GM19240 (cell line): ENCODE results near the gene INA.

Experiments
- DNase-seq: peaks from one replicate; pipeline ENCODE4 v3.0.0; 2011; ENCODE audit warnings: low spot score; ENCODE audit not compliant: insufficient read length

Gene INA

DNA sequence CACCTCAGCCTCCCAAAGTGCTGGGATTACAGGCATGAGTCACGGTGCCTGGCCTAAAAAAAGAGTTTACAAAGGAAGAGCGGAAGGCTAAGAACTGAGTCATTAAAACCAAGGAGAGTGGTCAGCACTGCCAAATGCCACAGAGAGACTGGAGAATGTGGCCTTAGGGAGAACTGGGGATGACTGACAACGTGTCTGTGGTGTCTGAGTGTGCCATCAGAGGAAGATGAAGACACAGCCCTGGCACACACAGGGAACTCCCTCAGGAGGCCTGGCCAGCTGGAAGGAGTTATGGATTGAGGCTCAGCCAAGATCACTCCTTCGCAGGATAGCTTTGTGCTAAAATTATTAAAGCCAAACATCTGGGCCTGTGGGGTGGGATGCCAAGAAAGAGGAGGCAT lies 3.9 kb upstream of the INA start:
- no peak for DNase-seq

DNA sequence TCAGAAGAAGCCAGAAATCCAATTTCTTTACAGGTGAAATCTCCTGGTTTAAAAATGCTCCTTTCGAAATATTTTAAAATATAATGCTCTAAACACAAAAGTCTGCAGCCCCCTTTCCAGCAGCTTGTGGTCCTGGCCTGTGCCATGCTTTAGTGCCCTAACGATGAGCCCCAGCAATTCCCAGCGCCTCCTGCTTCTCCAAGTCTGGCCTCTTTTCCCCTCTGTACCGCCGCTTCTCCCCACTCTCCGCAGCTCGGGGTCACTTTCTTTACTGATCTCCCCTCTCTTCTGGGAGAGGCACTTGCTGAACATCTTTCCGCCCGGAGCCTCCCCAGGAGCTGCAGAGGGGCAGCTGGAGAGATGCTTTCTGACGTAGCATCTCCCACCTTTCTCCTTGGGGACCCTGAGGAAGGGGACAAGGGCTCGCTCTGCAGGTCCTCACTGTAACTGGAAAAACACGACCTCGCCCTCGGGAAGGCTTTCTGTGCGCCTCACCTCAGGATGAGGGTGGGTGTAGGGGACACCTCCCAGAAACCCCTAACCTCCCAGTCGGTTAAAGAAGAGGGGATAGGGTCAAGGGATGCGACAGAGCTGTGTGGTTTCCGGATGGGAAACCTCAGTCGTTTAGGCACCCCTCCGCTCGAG lies 565 bp upstream of the INA start:
- no peak for DNase-seq

DNA sequence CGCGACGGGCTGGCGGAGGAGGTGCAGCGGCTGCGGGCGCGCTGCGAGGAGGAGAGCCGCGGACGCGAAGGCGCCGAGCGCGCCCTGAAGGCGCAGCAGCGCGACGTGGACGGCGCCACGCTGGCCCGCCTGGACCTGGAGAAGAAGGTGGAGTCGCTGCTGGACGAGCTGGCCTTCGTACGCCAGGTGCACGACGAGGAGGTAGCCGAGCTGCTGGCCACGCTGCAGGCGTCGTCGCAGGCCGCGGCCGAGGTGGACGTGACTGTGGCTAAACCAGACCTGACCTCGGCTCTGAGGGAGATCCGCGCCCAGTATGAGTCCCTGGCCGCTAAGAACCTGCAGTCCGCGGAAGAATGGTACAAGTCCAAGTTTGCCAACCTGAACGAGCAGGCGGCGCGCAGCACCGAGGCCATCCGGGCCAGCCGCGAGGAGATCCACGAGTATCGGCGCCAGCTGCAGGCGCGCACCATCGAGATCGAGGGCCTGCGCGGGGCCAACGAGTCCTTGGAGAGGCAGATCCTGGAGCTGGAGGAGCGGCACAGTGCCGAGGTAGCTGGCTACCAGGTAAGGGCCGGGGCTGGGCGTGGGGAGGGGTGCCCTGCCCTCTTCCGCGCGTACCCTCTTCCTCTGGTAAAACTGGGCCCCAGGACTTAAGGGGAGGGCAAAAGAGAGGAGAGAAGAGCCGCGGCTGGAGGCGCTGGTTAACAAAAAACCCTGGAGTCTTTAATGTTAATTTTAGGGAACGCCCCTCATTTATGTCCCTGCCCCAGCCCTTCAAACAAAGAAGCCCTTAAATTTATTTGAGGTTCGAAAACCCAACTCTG lies 987 bp downstream of the INA start:
- no peak for DNase-seq

DNA sequence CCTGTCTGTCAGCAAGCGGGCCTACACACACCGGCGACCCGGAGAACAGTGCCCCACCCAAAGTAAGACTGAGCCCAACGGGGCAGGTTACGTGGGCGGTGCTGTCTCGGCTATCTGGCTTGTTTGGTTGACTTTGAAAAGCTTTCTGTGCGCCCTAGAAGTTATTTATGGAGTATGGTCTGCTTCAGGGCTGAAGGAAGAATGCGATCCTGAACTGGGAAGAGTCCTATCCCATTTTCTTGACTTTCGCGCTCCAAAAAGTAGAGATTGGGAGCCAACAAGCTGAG lies 1.5 kb downstream of the INA start:
- no peak for DNase-seq

DNA sequence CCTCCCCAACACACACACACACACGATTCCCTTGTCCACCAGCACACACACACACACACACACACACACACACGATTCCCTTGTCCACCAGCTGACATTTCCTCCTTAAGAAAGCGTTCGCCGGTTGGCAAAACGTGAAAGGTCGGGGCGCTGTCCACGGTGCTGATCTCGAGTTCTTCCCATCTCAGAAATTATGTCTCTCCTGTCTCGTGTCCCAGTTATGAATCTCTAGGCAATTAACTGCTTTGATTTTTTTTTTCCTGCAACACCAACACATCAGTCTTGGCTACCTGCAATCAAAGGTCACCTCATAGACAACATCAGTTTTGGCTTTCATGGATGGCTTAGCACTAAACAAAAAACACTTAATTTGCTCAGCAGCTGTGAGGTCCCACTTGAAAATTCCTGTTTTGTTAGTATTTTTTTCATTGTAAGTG lies 1.9 kb downstream of the INA start:
- DNase-seq = no peak

DNA sequence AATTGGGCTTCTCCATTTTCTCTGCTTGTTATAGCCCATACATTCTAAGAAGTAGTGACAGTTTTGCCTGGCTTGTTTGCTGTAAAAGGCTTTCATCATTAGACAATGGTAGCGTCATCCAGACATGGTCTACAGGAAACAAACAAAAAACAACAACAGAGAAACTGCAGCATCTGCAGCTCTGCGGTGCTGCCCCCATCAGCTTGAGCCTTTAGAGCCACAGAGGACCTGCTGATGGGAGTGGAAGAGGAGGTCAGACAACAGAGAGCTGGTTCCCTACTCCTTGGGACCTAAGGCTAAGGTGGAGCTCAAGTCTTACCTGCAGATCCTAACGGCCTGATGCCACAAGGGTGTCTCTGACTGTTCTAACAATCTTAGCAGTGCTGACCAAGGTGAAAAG lies 3.1 kb downstream of the INA start:
- DNase-seq = no peak

DNA sequence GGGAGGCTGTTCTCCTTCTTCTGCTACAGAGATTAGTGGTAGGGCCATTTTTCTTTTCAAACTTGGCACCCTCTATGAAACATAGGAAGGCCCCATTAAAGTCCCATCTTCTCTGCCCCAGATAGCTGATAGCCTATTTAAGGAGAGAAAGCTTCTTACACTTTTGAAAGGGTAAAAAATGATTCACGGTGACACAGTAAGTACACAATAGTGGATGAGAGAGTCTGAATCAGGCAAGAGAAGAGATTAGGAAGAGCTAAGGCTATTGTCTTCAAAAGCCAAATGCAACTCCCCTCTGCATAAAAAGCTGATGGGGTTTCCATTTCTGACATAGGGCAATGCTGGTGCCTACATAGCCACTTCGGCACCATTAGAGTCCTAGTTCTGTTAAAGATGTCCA lies 3.6 kb downstream of the INA start:
- no peak for DNase-seq

DNA sequence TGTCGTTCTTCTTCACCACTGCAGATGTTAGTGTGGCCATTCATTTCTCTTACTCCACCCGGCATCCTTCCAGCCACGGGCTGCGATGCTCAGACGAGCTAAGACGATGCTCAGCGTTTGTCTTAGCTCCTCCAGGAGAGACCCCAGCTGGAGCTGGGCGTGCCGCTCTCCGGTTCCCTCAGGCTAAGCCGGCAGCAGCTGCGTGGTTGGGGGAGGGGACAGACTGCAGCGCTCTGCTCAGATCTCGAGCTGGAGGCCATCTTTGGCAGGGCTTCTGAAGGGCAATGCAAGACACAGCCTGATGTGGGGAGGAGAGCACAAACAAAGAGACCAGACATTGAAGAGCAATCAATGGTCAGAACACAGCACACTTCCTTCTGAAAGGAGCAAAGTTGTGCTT lies 4.8 kb downstream of the INA start:
- DNase-seq = no peak

DNA sequence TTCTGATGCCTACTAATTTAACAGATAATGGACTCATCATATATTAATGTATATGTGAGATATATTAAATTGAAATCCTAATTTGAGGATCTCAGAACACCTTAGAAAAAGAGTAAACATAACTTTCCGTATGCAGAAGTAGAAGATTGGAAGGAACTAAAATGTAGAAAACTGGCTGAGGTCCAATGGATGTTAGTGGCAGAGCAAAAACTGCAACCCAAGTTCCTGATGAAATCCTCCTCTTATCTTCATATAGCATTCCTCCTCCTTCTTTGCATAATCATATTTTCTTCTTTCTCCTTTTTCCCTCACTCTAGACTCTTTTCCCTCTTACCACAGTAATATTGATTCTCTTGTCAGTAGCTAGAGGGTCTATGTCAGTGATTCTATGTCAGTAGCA lies 6.0 kb downstream of the INA start:
- no peak for DNase-seq

DNA sequence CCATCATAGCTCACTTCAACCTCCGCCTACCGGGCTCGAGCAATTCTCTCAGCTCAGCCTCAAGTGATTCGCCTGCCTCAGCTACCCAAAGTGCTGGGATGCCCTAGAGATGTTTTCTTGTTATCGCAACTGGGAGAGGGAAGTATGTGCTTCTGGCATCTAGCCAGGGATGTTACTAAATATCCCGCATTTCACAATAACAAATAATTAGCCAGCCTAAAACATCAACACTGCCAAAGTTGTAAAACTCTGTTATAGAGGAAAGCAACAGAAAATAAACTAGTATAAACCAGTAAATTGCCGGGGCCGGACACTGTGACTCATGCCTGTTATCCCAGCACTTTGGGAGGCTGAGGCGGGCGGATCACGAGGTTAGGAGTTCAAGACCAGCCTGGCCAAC lies 7.2 kb downstream of the INA start:
- DNase-seq = no peak

DNA sequence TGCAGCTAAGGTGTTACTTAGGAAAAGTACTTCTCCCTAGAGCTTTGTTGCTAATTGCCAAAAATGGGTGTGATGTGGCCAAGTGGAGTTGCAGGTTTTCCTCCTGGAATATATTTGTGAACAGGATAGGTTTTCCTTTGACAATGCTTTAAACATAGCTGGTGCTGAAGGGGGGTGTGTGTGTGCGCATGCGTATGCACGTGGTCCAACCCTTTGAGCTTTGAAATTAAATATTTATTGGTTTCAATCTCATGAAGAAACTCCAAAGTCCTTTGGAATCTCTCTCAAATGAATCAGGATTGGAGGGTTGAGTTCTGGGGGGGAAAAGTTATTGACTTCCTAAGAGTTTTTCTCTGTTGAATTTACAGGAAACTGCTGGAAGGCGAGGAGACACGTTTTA lies 11.1 kb downstream of the INA start:
- no peak for DNase-seq

DNA sequence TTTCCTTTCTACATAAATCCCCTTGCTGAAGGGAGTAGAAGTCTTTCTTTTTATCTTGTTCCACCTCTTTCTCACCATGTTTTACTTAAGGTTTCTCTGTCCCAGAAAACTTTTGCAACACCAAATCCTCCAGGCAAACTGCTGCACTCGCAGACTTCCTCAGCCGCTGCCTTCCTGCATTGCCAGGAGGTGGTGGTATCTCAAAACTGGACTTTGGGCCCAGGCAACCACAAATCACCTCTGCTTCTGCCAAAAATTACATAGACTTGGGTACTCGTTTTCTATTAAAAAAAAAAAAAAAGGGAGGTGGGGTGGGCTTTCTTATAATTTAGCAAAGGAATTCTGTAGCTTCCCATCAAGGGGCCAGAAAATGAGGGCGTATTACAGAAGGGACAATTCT lies 14.7 kb downstream of the INA start:
- no peak for DNase-seq

DNA sequence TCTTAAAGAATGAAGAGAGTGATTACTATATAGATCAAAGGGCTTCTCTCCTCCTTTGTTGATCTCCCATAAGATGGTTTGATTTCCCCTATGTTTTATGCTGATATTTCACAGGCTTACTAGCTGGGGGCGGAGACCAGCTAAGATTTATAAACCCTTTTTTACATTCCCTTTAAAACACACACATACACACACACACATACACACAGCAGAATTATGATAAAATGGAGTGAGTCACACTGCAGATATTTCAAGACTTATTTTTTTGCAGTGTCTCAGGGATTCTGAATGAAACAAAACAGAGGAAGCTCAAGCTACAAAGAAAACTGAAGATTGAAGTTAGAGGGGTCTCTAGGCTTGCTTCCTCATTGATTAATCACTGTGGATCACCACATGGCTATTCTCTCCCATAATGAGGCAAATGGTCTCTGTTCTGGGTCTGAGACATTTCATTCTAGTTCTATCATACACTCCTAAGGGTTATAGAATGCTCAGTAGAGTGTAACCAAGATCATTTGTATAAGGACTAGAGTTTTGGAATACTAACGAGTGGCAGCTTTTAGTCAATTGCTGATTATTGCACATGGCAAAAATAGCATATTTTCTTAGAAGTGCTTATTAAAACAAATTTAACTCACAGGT lies 18.6 kb downstream of the INA start:
- DNase-seq = no peak

DNA sequence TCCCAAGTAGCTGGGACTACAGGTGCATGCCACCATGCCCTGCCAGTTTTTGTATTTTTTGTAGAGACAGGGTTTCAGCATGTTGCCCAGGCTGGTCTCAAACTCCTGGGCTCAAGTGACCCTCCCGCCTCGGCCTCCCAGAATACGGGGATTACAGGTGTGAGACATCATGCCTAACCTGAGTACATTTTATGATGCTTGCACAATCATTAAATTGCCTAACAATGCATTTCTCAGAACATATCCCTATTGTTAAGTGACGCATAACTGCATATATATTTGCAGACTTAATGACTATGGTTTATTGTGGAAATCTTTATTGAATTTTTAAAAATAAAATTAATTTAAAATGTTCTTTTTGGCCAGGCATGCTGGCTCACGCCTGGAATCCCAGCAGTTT lies 30.7 kb downstream of the INA start:
- DNase-seq = no peak

DNA sequence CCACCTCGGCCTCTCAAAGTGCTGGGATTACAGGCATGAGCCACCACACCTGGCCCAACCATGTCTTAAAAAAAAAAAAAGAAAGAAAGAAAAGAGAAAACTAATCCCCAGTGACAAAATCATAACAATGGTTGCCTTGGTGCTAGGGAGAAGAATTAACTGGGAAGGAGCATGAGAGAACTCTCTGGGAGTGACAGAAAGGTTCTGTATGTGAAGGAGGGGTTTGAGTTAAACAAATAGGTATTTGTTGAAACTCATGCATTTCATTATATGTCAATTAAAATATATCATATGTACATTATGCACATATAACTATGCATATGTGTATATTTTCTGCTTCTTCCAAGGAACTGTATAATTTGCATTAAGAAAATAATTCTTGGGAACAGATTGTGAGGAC lies 33.3 kb downstream of the INA start:
- DNase-seq = no peak

DNA sequence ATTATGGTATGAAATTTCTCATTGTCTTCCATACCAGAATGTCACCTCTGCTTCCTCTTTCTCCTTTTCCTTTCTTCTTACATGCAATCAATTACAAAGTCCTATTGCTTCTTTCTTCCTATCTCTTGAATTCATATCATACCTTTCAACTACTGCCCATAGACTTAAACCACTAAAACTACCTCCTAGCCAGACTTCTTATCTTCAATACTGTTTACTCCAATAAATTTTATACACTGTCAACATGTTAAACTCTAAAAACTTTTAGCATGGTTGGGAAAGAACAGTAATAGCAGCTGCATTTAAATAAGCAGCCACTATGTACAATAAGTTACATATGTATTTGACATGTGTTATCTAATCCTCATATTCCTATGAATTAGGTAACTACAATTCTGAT lies 39.1 kb downstream of the INA start:
- DNase-seq = no peak

DNA sequence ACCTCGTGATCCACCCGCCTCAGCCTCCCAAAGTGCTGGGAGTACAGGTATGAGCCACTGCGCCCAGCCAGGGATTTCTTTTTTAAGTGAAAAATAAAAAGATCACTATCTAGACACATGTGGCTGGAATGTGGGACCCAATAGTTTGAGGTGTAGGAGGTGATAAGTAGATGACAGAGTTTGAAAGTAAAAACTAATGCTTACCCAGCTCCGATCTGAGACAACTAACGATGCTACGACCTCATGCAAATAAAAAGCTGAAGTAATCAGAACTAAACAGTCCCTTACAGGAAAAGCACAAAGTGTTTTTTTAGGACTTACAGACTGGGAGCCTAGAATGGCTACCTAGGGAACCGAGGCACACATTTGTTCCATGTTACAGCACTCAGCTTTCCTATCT lies 51.0 kb downstream of the INA start:
- no peak for DNase-seq

DNA sequence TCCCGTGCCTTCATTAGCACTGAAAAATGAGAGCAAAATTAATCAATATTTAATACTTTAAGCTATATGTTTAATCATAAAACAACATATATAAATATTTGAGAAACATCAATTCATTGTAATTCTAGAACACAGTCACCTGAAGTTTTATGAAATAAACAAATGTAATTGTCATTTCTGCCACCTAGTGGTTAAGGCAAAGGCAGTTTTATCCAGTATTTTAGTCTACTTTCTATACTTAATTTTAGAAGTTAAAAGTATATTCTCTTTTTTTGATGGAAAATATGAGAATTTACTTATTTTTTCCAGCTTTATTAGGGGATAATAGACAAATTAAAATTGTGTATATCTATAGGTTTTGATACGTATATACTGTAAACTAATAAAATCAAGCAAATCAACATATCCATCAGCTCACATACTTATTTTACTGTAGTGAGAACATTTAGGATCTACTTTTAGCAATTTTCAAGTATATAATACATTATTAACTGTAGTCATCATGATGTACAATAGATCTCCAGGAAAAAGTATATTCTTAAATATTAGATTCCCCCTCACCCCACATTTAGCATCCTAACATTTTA lies 57.1 kb downstream of the INA start:
- peak; percentile 4 for DNase-seq

DNA sequence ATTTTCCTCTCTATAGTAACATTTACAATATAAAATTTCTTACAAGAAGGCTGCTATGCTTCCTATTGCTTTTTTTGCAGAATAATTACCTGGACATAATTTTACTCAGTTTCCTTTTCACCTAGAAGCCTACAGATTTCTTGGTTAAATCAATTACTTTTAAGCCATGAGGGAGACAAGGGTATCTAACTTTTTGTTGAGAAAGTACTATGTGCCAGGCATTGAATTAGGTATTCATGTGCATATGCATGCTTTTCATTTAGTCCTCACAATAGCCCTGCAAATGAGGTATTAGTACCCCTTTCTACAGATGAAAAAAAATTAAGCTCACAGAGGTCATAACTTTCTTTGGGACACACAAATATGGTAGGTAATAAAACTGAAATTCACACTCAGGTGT lies 57.6 kb downstream of the INA start:
- no peak for DNase-seq

DNA sequence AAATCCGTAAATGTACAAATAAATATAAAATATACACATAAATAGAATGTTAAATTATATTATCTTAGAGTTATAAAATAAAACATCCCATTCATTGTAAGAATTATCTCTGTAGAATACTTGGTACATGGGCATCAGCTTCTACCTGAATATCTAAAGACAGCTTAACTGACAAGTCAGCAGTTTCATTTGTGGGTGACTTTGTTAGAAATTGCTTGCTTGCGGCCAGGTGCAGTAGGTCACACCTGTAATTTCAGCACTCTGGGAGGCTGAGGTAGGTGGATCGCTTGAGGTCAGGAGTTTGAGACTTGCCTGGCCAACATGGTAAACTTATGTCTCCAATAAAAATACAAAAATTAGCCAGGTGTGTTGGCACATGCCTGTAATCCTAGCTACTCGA lies 59.4 kb downstream of the INA start:
- DNase-seq = no peak
